Measurements from ENCODE around the gene TBC1D24.
"Not testable (repeated sequence)": the region's sequence is repeated elsewhere in the genome, so short reads cannot be mapped to it uniquely, and the experiment has no call there.

Gene TBC1D24

DNA sequence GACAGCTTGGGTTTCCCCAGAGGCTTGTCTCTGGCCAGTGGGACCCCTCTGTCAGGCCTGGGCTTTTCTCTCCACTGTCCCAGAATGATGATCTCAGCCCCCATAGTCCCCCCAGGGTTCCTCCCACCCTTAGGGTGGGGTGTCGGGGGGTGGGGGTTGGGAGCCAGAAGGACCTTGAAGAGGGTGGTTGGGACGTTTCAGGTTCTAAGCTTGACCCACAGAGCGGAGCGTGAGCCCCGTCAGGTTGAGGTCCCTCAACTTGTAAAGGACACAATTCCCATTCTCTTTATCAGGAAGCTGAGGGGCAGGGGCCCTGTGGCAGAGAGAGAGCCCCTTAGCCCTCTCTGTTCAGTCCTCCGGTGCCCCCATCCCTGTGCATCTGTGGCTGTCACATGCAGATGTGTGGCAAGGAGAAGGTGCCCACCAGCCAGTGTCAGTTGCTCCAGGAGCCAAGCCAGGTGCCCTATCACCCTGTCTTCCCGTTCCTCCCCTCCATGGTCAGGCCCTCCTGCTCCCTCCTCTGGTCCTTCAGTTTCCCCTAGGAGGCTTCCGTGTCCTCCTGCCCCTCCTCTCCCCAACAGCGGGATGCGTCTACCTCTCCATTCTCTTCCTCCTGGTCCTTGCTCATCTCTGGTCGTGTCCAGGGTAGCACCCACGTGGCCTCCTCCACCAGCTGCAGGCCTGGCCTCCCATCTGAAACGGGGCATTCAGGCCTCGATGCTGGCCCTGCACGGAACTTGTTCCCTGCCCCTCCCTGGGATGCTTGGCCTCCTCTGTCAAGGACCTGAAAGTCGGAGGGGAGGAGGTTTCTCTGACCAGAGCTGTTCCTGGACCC lies 5.3 kb upstream of the TBC1D24 start:
- DNase-seq = no peak

DNA sequence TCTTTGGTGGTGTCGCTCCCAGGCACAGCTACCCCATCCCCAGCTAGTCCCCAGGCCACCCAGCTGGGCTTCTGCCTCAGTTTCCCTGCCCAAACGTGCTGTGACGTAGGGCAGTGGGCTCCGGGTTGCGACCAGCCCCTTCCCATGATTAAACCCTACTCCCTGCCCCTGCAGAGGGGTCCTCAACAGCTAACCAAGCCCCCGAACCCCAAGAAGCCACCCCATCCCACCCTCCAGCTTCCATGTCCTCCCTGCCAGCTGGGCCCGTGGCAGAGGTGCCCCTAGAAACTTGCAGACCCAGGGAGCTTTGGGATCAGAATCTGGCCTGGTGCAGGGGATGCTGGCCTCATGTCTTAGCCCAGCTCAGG lies 4.7 kb upstream of the TBC1D24 start:
- DNase-seq = no peak

DNA sequence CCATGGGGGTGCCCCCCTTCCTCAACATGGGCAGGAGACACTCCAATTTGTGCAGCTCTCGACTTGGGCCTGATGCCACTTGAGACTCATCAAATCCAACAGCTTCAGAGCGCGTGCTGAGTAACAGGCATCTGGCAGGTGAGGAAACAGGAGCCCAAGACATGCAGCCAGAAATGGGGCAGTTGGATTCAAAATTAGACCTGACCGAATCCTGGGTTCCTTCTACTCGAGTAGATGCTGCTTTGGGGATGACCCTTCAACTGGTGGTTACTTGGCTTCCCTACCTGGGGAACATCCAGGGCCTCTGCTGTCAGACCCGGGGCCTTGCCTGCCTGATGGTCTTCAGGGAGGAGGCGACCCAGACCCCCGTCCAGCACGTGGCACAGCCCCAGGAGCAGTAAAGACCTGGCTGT lies 4.3 kb upstream of the TBC1D24 start:
- no peak for DNase-seq

DNA sequence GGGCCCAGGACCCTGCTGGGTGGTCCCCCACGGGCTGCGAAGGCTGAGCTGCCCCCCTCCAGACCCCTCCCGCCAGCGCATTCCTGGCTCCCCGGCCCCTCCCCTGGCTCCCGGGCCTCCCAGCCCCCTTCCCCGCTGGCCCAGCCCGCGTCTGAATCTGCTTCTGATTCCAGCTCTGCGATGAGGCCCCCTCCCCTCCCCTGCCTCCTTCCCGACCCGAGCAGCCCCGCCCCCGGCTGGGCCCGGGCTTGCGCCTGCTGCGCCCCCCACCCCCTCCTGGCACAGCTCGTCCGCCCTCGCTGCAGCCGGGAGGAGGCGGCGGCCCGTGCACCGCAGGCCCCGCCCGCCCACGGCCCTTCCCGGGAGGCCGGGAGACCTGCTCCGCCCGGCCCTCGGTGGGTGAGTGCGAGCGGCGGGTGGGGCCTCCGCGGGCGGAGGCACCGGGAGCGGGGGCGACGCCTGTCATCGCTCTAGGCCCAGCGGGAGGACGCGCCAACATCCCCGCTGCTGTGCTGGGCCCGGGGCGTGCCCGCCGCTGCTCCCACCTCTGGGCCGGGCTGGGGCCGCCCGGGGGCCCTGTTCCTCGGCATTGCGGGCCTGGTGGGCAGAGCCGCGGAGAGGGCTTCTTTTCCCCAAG lies 3.8 kb upstream of the TBC1D24 start, which contains the start of gene NTN3:
TSS of gene NTN3 (plus strand) at position 282 of the 637 bp plus-strand sequence. CDS start 405 bp downstream, outside the sequence.
- DNase-seq = peak in 1 of 14 donors; percentile 25

DNA sequence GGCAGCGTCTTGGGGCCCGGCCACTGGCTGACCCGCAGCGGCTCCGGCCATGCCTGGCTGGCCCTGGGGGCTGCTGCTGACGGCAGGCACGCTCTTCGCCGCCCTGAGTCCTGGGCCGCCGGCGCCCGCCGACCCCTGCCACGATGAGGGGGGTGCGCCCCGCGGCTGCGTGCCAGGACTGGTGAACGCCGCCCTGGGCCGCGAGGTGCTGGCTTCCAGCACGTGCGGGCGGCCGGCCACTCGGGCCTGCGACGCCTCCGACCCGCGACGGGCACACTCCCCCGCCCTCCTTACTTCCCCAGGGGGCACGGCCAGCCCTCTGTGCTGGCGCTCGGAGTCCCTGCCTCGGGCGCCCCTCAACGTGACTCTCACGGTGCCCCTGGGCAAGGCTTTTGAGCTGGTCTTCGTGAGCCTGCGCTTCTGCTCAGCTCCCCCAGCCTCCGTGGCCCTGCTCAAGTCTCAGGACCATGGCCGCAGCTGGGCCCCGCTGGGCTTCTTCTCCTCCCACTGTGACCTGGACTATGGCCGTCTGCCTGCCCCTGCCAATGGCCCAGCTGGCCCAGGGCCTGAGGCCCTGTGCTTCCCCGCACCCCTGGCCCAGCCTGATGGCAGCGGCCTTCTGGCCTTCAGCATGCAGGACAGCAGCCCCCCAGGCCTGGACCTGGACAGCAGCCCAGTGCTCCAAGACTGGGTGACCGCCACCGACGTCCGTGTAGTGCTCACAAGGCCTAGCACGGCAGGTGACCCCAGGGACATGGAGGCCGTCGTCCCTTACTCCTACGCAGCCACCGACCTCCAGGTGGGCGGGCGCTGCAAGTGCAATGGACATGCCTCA lies 3.1 kb upstream of the TBC1D24 start:
- no peak for DNase-seq

DNA sequence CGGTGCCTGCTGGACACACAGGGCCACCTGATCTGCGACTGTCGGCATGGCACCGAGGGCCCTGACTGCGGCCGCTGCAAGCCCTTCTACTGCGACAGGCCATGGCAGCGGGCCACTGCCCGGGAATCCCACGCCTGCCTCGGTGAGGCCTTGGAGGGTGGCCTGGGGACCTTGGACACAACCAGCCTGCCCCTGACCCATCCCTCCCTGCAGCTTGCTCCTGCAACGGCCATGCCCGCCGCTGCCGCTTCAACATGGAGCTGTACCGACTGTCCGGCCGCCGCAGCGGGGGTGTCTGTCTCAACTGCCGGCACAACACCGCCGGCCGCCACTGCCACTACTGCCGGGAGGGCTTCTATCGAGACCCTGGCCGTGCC lies 2.5 kb upstream of the TBC1D24 start:
- no peak for DNase-seq

DNA sequence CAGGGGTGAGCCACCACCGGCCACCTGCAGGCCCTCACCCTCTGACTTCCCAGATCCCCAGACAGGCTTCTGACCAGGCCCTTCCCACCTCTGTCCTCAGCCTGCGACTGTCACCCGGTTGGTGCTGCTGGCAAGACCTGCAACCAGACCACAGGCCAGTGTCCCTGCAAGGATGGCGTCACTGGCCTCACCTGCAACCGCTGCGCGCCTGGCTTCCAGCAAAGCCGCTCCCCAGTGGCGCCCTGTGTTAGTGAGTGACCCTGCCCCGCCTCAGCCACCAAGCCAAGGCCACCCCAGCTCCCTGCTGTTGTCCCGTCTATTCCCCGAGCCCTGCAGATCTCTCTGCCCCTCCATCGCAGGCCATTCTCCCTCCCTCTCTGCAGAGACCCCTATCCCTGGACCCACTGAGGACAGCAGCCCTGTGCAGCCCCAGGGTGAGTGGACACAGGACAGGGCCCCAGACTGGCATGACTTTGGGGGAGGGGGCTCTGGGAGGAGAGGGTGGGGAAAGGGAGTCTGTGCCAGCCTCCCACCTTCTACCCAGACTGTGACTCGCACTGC lies 2.0 kb upstream of the TBC1D24 start:
- DNase-seq = no peak

DNA sequence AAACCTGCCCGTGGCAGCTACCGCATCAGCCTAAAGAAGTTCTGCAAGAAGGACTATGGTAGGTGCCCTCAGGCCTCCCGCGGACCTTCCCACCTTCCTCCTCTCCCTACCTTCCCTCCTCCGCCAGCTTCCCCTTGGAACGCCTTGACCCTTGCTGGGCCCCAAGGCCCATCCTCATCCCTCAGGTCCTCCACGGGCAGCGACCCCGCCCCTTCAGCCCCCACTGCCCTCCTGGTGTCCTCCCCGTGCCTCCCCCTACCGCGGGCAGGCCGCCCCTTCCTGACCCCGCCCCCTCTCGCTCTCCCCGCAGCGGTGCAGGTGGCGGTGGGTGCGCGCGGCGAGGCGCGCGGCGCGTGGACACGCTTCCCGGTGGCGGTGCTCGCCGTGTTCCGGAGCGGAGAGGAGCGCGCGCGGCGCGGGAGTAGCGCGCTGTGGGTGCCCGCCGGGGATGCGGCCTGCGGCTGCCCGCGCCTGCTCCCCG lies 1.4 kb upstream of the TBC1D24 start:
- no peak for DNase-seq

DNA sequence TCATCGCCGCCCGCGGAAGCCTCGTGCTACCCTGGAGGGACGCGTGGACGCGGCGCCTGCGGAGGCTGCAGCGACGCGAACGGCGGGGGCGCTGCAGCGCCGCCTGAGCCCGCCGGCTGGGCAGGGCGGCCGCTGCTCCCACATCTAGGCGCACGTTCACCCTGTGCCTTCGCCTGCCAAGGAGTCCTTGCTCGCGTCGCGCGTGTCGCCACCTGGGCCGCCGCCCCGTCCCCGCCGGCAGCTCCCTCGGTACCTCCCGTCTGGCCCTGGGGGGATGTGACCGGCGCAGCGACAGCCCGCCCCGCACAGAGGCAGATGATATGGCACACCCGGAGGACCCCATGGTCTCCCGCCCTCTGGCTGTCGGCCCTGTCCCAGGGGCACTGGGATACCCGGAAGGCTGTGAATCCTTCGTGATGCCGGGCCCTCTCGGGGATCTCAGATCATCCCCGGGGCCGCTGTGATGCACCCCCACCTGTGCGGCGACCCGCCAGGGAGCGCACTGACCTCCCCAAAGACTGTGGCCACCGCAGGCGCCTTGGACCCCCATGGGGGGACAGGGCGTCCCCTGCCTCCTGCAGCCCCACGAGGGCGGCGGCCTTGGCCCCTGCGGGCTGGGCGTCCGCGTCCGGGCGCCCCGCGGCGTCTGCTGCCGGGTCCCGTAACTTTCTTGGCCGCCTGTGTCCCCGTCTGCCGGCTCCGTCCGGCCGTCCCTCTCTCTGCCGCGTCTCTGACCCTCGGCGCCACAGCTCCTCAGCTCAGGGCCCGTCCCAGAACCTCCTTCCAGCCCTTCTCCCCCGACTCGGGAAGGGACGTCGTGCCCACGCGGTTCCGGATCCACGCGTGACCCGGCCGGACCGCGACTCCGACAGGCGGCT lies 689 bp upstream of the TBC1D24 start:
- DNase-seq = peak in 8 of 14 donors; percentile 13 to 57 (median 36)

DNA sequence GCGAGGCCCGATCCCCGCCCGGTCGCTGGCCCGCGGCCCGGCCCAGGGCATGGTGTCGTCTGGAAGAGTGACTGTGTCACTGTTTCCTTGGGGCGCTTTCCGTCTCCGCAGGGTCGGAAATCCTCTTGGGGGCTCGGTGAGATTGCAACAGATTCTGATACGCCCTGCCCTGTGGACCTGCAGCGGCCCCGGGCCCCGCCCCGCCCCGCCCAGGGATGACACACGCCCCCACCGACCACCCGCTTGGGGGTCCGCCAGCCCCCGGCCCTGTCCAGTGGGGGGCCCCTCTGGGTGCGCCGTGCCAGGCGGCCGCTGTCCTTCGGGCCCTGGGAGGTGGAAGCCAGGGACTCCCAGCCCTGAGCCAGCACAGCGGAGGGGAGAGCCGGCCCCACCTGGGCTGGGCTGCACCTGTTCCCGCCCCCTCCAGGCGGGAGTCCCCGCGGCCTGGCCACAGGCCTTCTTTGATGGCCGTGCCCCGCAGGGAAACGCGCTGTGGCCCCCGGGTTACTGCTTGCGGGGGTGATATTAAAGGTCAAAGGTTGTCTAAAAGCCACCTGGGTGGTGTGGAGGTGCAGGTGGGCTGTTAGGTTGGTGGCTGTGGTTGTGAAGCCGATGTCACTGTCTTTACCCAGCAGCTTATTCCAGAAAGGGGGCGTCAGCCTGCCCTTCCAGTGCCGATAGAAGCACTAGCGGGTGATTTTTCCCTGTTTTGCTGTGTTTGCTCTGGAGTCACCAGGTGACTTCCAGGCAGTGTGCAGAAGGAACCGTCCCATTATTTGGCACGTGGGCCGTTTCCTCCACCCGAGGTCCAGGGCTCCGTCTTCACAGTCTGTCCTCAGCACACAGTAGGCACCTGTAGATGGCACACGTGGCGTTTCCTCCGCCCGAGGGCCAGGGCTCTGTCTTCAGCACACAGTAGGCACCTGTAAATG lies 752 bp downstream of the TBC1D24 start:
- DNase-seq = no peak

DNA sequence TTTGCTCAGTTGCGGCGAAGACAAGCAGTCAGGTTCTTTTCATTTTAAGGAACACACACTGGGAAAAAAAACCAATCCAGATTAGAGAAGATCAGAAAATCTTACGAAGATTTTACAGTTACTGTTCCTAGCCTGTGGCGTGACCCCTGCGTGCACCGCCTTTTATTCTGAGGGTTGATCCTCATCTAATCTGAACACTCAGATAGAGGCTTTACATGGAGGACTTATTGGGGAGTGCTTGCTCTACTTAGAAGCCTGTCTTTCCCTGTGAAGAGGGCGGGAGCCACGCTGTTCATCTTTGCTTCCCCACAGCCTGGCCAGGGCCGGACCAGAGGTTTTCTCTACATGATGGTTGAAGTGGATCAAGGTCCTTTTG lies 1.4 kb downstream of the TBC1D24 start:
- no peak for DNase-seq

DNA sequence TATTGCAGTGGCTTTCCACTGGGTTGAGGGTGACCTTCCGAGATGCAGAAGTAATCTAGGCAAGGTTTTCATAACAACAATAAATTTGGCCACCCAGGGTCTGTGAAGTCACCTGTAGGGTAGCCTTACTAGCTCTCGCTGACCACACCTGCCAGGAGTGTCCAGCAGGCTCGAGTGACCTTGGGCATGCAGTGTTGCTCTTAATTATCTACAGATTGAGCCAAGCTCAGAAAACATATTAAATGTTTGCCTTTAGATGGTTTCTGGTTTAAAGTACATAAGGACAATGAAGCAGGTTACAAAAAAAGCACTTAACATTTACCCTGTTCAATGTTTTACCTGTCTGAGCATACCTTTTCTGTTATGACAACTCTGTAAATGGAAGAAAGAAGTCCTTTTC lies 1.8 kb downstream of the TBC1D24 start:
- no peak for DNase-seq

DNA sequence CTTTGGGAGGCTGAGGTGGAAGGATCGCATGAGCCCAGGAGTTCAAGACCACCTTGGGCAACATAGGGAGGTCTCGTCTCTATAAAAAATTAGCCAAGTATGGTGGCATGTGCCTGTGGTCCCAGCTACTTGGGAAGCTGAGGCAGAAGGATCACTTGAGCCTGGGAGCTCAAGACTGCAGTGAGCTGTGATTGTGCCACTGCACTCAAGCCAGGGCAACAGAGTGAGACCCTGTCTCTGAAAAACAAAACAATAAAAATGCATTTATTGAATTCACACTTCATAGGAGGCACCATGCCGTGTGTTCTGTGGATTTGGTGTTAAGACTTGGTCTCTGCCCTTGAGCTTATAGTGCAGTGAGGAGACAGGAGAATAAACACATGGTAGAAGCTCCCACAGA lies 2.4 kb downstream of the TBC1D24 start:
- DNase-seq = no peak

DNA sequence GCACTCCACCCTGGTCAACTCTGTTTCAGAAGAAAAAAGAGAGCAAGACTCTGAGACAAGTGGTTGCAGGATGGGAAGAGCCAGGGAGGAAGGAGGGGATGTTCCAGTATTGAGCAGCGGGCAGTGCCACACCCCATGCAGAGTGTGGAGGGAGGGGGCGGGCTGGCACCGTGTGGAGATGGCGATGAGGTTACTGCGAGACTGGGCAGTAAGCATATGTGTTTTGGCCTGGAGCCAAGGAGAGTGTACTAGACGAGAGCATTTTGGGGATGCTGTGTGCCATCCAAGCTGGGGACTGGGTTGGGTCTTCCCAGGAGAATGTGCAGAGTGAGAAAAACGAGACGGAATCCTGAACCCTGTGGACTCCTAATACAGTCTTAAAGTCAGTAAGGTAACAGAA lies 3.4 kb downstream of the TBC1D24 start:
- DNase-seq = no peak

DNA sequence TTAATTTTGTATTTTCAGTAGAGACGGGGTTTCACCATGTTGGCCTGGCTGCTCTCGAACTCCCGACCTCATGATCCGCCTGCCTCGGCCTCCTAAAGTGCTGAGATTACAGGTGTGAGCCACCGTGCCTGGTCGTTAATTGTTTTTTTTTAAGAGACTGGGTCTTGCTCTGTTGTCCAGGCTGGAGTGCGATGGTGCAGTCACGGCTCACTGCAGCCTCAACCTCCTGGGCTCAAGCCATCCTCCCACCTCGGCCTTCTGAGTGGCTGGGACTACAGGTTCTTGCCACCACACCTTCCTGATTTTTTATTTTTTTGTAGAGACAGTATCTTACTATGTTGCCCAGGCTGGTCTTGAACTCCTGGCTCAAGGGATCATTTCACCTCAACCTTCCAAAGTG lies 5.1 kb downstream of the TBC1D24 start:
- not testable (repeated sequence) for DNase-seq

DNA sequence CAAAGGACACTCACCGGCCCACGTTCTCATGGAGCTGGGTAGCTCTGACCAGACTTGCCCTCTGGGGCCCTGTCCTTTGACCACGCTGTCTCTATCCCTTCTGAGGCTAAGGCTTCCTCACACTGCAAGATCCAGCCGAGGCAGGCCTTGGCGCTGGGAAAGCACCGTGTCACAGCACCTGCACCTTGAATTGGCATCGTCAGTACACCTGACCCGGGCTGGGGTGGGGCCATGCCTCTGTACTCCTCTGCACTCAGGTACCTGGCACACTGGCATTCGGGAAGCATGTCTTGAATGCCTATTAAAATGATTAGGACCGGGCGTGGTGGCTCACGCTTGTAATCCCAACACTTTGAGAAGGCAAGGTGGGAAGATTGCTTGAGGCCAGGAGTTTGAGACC lies 6.0 kb downstream of the TBC1D24 start:
- no peak for DNase-seq

DNA sequence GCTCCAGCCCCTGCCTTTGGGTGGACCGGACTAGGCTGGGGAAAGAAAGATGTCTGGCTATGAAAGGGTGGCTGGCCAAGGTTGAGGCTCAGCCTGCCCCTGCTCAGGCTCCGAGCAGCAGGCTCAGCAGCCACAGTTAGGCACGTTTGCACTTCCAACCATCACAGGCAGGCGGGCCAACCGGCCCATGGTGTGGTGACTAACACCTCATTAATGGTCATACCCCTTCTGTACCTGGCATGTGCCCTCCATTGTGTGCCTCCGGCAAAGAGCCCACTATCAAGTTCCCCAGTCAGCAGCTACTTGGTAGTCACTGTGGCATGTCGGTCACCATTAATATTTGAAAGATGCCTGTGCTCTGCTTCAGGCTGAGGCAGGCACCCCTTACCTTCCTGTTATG lies 6.7 kb downstream of the TBC1D24 start:
- peak in 1 of 14 donors; percentile 27 for DNase-seq

DNA sequence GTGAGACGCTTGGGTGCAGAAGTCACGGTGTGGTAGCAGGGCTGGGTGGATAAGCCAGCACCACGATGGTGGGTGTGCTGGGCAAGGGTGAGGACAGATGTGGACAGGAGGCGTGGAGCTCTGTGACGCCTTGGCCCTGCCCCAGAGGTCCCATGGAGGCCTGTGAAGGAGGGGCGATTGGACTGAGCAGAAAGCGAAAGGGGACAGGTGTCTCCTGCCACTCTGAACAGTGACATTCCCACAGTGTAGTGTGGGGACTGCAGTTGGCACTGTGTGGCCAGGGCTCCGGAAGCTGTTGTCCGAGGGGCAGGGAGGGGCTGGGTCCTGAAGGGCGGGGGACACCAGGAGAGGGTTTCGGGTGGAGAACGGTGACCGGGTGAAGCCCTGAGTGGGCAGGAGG lies 7.3 kb downstream of the TBC1D24 start:
- no peak for DNase-seq

DNA sequence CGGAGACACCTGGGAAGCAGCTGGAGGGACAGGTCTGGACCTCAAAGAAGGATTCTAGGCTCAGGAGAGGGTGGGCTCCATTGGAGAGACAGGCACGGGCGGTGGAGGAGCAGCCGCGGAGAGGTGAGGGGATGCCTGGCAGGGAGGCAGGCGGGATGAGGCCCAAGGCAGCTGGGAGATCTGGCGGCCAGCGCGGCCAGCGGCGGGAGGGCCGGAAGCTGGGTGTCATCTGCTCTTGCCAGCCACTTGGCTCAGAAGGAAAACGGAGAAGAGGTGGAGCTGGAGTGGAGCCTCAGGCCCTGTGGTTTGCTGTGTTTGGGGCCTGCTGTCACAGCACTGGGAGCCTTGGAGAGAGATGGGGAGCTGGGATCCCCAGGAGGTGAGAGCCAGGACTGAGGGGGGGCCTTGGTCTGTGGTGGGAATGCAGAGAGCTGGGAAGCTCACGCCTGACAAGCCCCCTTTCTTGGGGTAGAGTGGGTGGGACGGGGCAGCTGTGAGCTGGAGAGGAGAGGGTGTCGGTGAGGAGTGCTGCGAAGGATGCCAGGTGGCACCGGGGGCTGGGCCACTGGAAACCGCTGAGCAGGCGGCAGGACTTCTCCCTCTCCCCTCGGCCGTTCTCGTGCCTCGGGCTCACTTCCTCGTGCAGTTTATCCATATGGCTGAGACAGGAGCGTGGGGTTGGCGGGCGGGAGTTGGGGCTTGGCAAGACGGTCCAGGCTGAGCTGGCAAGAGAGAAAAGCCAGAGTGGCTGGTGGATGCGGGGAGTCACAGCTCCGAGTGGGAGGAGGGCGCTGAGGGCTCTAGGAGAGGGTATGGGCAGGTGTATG lies 8.0 kb downstream of the TBC1D24 start:
- peak in 11 of 14 donors; percentile 35 to 73 (median 55) for DNase-seq
